ENCODE measurements around the gene TMEM151B. TPM values are rescaled to one million over a fixed set of nuclear protein-coding genes. Genes with fewer than 3 reads are reported as not detected.
A peak's percentile ranks its signal among the peaks of the same experiment; 100 is the strongest.

TMEM151B gene
- total and polyA plus RNA-seq, 2 of the 13 experiments (the other 11 are each of a cell fraction or from before 2014, with no cell fraction given): not detected

DNA sequence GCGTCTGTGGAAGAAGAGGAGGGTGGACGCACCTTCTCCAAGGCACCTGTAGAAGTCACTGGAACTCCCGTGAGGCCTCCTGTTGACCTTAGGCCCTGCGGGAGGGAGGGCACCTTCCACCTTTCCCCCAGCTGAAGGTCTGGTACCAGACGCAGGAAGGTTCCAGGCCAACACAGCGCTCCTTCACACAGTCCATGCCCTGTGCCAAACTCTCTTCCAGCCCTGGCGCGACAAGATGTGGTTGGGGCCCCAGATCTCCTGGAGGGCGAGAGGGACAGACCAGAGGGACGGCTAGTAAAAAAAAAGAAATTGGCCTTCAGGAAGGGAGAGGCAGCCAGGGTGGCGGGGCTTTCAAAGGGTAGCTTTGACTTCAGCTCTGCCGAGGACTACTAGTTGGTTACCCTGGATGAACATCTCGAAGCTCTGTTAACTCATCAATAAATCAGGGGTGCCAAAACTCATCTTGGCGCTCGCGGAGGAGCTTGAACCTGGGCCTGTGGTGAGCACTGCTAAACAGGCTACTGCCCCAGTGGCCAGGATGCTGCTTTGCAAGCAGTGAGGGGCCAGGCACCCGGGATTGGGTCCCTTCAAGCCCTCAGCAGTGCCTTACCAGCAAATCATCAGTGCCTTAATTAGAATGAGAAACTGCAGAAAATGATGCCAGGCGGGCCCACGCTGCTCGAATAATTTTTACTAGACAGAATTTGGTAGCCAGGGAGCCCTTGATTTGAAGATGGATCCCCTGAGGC lies 28.0 kb downstream of the TMEM151B start:
- Histone ChIP-seq H3K4me1 (ENCODE audit: insufficient read depth, low read length) (no peaks in the 10 kb centered on the region), H3K27me3 (ENCODE audit: control insufficient read depth in 1 of 2, insufficient read depth in 2 of 2, low read length in 2 of 2) (peaks cover 0 to 12% of the 10 kb centered on the region in 2 experiments; a peak in 1 of 5 replicates), H3K27ac (ENCODE audit: extremely low read length, insufficient read depth, low read length) (no peak overlapping the region), H3K9me3 (ENCODE audit: low read length) (no peaks in the 10 kb centered on the region), H3K9ac (ENCODE audit: insufficient read depth, low read depth, low read length) (no peak overlapping the region), H4K20me1 (ENCODE audit: insufficient read depth, low read length) (no peaks in the 10 kb centered on the region), H3K36me3 (replicated peaks in 1 of 2; ENCODE audit: control insufficient read depth in 1 of 2, insufficient read depth in 2 of 2, low read length in 2 of 2) (peaks cover 19 to 21% of the 10 kb centered on the region in 2 experiments; a peak in 4 of 5 replicates), H3K4me3 (replicated peaks in 1 of 3; ENCODE audit: insufficient read depth in 1 of 3, low read depth in 2 of 3, low read length in 3 of 3) (no peak overlapping the region), H2AFZ (ENCODE audit: low read length) (no peak overlapping the region), H3K4me2 (ENCODE audit: low read depth, low read length) (no peak overlapping the region), H3K79me2 (ENCODE audit: insufficient read depth, low read length) (no peaks in the 10 kb centered on the region)
- intact Hi-C loops (cut with micrococcal nuclease; ENCODE audit: unreplicated experiment) (no loop called here), in situ Hi-C loops (cut with HindIII; ENCODE audit: extremely low pct_ligation_motif_present, low pct_unique_long_range_greater_than_20kb) (no loop called here)
- 83% methylated on average over 20 of the region's 20 CpGs for WGBS (ENCODE audit: low lambda C conversion rate)
- FAIRE-seq (no peak), DNase-seq (ENCODE audit: low spot score) (no peak), ATAC-seq (peak; percentile 33)
- CTCF ChIA-PET (ENCODE audit: low intra/inter-chr PET ratio, low total read pairs): no interaction called here
- TF ChIP-seq POLR2A (IDR thresholded peaks at IDR 0.05; ENCODE audit: insufficient read depth in 1 of 2, low read depth in 2 of 2, low read length in 2 of 2): peak in 1 of 2 experiments; percentile 42; a peak in 1 of 4 replicates
- no peak for TF ChIP-seq FOXM1 (CRISPR knock-in tag; IDR thresholded peaks at IDR 0.05)
- BruUV-seq (replicated peaks): no TSS peak
- POLR2A ChIA-PET: interaction anchor here (1.2 to 2.0 kb wide), 3 partner anchors 14 to 42 kb away, joined by 3 to 5 read pairs (median 5); partner anchors contain the start of gene AARS2

DNA sequence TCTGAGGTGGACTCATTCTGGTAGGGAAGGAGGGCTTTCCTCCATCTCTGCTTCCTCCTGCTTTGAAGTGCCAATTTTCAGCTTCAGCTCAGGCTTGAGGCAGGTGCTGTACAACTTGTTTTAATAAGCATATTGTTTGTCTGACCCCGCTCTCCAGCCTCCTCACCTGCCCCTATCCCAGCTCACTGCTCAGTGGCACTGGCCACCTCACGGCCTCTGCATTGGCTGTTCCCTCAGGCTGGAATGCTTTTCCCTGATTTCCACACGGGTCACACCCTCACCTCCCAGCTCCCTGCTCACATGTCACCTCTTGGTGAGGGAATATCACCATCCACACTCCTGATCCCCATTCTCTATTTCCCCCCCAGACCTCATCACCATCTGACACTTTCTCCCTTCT lies 28.6 kb downstream of the TMEM151B start:
- in situ Hi-C loops (cut with HindIII; ENCODE audit: extremely low pct_ligation_motif_present, low pct_unique_long_range_greater_than_20kb) (no loop called here), intact Hi-C loops (cut with micrococcal nuclease; ENCODE audit: unreplicated experiment) (no loop called here)
- H4K20me1 ChIP-seq (ENCODE audit: insufficient read depth, low read length): no peaks in the 10 kb centered on the region
- H3K4me3 ChIP-seq (replicated peaks in 1 of 3; ENCODE audit: insufficient read depth in 1 of 3, low read depth in 2 of 3, low read length in 3 of 3): no peak overlapping the region
- H3K27ac ChIP-seq (ENCODE audit: extremely low read length, insufficient read depth, low read length): no peak overlapping the region
- FAIRE-seq: no peak
- no peak overlapping the region for H2AFZ ChIP-seq (ENCODE audit: low read length)
- no peaks in the 10 kb centered on the region for H3K9me3 ChIP-seq (ENCODE audit: low read length)
- 83% methylated on average over 3 of the region's 3 CpGs for WGBS (ENCODE audit: low lambda C conversion rate)
- peaks cover 0 to 8% of the 10 kb centered on the region in 2 experiments; a peak in 1 of 5 replicates for H3K27me3 ChIP-seq (ENCODE audit: control insufficient read depth in 1 of 2, insufficient read depth in 2 of 2, low read length in 2 of 2)
- DNase-seq (ENCODE audit: low spot score): no peak
- TSS peak; percentile 42 for BruUV-seq (replicated peaks)
- H3K36me3 ChIP-seq (replicated peaks in 1 of 2; ENCODE audit: control insufficient read depth in 1 of 2, insufficient read depth in 2 of 2, low read length in 2 of 2): peaks cover 25 to 28% of the 10 kb centered on the region in 2 experiments; a peak in 4 of 5 replicates
- CTCF ChIA-PET (ENCODE audit: low intra/inter-chr PET ratio, low total read pairs): no interaction called here
- ATAC-seq: no peak
- POLR2A ChIA-PET: interaction anchor here (0.7 to 2.0 kb wide), 4 partner anchors 14 to 177 kb away, joined by 3 to 5 read pairs (median 4); partner anchors contain the start of gene AARS2
- no peak overlapping the region for H3K4me2 ChIP-seq (ENCODE audit: low read depth, low read length)
- H3K9ac ChIP-seq (ENCODE audit: insufficient read depth, low read depth, low read length): no peak overlapping the region
- no peaks in the 10 kb centered on the region for H3K79me2 ChIP-seq (ENCODE audit: insufficient read depth, low read length)
- H3K4me1 ChIP-seq (ENCODE audit: insufficient read depth, low read length): no peaks in the 10 kb centered on the region
- TF ChIP-seq, protein P1, sequence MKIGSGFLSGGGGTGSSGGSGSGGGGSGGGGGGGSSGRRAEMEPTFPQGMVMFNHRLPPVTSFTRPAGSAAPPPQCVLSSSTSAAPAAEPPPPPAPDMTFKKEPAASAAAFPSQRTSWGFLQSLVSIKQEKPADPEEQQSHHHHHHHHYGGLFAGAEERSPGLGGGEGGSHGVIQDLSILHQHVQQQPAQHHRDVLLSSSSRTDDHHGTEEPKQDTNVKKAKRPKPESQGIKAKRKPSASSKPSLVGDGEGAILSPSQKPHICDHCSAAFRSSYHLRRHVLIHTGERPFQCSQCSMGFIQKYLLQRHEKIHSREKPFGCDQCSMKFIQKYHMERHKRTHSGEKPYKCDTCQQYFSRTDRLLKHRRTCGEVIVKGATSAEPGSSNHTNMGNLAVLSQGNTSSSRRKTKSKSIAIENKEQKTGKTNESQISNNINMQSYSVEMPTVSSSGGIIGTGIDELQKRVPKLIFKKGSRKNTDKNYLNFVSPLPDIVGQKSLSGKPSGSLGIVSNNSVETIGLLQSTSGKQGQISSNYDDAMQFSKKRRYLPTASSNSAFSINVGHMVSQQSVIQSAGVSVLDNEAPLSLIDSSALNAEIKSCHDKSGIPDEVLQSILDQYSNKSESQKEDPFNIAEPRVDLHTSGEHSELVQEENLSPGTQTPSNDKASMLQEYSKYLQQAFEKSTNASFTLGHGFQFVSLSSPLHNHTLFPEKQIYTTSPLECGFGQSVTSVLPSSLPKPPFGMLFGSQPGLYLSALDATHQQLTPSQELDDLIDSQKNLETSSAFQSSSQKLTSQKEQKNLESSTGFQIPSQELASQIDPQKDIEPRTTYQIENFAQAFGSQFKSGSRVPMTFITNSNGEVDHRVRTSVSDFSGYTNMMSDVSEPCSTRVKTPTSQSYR (CRISPR knock-in tag; IDR thresholded peaks at IDR 0.05; ENCODE audit: borderline replicate concordance): no peak
- TF ChIP-seq, protein P2, sequence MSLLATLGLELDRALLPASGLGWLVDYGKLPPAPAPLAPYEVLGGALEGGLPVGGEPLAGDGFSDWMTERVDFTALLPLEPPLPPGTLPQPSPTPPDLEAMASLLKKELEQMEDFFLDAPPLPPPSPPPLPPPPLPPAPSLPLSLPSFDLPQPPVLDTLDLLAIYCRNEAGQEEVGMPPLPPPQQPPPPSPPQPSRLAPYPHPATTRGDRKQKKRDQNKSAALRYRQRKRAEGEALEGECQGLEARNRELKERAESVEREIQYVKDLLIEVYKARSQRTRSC (CRISPR knock-in tag; IDR thresholded peaks at IDR 0.05; ENCODE audit: low read depth): no peak
- TF ChIP-seq ELF1 (CRISPR knock-in tag; IDR thresholded peaks at IDR 0.05) (no peak), ZNF749 (CRISPR knock-in tag; IDR thresholded peaks at IDR 0.05; ENCODE audit: borderline replicate concordance) (no peak), PAX8 (CRISPR knock-in tag; IDR thresholded peaks at IDR 0.05; ENCODE audit: borderline replicate concordance) (no peak), ZNF558 (CRISPR knock-in tag; IDR thresholded peaks at IDR 0.05; ENCODE audit: borderline replicate concordance) (0 out of 2 replicates have a peak, but pooled peaks have one; percentile 39), POLR2A (IDR thresholded peaks at IDR 0.05; ENCODE audit: insufficient read depth in 1 of 2, low read depth in 2 of 2, low read length in 2 of 2) (0 out of 4 replicates have a peak, but pooled peaks of 1 of the 2 experiments have one; percentile 34), PHF8 (CRISPR knock-in tag; IDR thresholded peaks at IDR 0.05) (no peak), ZEB1 (IDR thresholded peaks at IDR 0.05; ENCODE audit: insufficient replicate concordance, low read depth) (no peak), KLF11 (CRISPR knock-in tag; IDR thresholded peaks at IDR 0.05) (no peak), JUNB (CRISPR knock-in tag; IDR thresholded peaks at IDR 0.05; ENCODE audit: borderline replicate concordance) (no peak)
- TF ChIP-seq, protein P3, sequence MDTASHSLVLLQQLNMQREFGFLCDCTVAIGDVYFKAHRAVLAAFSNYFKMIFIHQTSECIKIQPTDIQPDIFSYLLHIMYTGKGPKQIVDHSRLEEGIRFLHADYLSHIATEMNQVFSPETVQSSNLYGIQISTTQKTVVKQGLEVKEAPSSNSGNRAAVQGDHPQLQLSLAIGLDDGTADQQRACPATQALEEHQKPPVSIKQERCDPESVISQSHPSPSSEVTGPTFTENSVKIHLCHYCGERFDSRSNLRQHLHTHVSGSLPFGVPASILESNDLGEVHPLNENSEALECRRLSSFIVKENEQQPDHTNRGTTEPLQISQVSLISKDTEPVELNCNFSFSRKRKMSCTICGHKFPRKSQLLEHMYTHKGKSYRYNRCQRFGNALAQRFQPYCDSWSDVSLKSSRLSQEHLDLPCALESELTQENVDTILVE (CRISPR knock-in tag; IDR thresholded peaks at IDR 0.05): no peak

Data from HepG2 (cell line).